ENCODE data around the gene ADARB2. TPM values are rescaled to one million over a fixed set of nuclear protein-coding genes. Genes with fewer than 3 reads are reported as not detected.

The ADARB2 gene
- total RNA-seq, 3 donors from 2014 or later (not counting 1 experiment from before 2014, with no cell fraction given) = 0.27 to 0.78 (median 0.40) TPM

DNA sequence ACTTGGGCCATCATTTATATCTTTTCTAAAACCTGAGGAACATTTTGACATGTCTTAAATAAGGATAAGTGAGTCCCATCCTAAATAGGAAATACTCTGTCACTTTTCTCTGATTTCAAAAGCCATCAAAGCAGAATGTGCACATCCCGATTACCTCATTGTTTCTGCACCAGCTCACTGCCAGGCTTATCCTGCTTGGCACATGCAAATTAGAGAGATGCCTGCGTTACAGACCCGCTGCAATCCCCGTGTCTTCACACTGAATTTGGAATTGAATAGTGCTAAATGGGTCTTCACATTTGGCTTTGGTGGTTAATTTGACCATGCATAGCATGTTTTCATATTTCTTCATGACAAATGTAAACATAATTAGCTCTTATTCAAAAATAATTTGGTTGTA, 401.7 kb downstream of the ADARB2 start:
- ATAC-seq = no peak
- H3K4me1 Mint-ChIP-seq = no peaks in the 10 kb centered on the region
- 42% methylated on average over 4 of the region's 4 CpGs for WGBS (ENCODE audit: insufficient coverage)

GRCh38 chr10:1333981-1334380, 403.3 kb downstream of the ADARB2 start:
- Histone ChIP-seq H3K27me3 (ENCODE audit: control insufficient read depth, insufficient read depth, low read length) (no peaks in the 10 kb centered on the region), H3K4me3 (ENCODE audit: low read length) (no peak overlapping the region), H3K36me3 (ENCODE audit: control insufficient read depth, insufficient read depth, low read length) (no peaks in the 10 kb centered on the region), H3K4me1 (ENCODE audit: control insufficient read depth, insufficient read depth, low read length) (no peaks in the 10 kb centered on the region), H3K27ac (ENCODE audit: low read length) (no peak overlapping the region), H3K9me3 (ENCODE audit: control insufficient read depth, insufficient read depth, low read length) (no peaks in the 10 kb centered on the region)
- Mint-ChIP-seq H3K4me1 (no peaks in the 10 kb centered on the region), H3K36me3 (no peaks in the 10 kb centered on the region), H3K27ac (no peak overlapping the region), H3K9me3 (no peaks in the 10 kb centered on the region), H3K4me3 (no peak overlapping the region), H3K27me3 (ENCODE audit: low read depth in 2 of 2) (peaks cover 7 to 32% of the 10 kb centered on the region in 2 donors)
- no peak for ATAC-seq
- TF ChIP-seq CTCF (IDR thresholded peaks at IDR 0.05) = no peak
- intact Hi-C loops (cut with micrococcal nuclease) = no loop called here
- no peak for DNase-seq
- 87% methylated on average over 15 of the region's 15 CpGs for WGBS (ENCODE audit: insufficient coverage)

More for the DNA sequence above, 401.7 kb downstream of the ADARB2 start:
- no peak for DNase-seq
- H3K27ac ChIP-seq (ENCODE audit: low read length) = no peak overlapping the region
- no peaks in the 10 kb centered on the region for H3K36me3 ChIP-seq (ENCODE audit: control insufficient read depth, insufficient read depth, low read length)
- no peaks in the 10 kb centered on the region for H3K4me1 ChIP-seq (ENCODE audit: control insufficient read depth, insufficient read depth, low read length)
- H3K27me3 ChIP-seq (ENCODE audit: control insufficient read depth, insufficient read depth, low read length) = no peaks in the 10 kb centered on the region
- no peak overlapping the region for H3K4me3 ChIP-seq (ENCODE audit: low read length)
- peaks cover 4 to 29% of the 10 kb centered on the region in 2 donors for H3K27me3 Mint-ChIP-seq (ENCODE audit: low read depth in 2 of 2)
- no peak for TF ChIP-seq CTCF (IDR thresholded peaks at IDR 0.05)
- H3K27ac Mint-ChIP-seq = no peak overlapping the region
- no peak overlapping the region for H3K4me3 Mint-ChIP-seq
- H3K36me3 Mint-ChIP-seq = no peaks in the 10 kb centered on the region
- no peaks in the 10 kb centered on the region for H3K9me3 ChIP-seq (ENCODE audit: control insufficient read depth, insufficient read depth, low read length)
- intact Hi-C loops (cut with micrococcal nuclease) = no loop called here
- no peaks in the 10 kb centered on the region for H3K9me3 Mint-ChIP-seq

- H3K27me3 Mint-ChIP-seq (ENCODE audit: low read depth in 2 of 2) = peaks cover 7 to 32% of the 10 kb centered on the region in 2 donors
- WGBS (ENCODE audit: insufficient coverage) = no CpG with 5 or more reads among the region's 1 CpG
- no peaks in the 10 kb centered on the region for H3K9me3 ChIP-seq (ENCODE audit: control insufficient read depth, insufficient read depth, low read length)
- H3K4me1 Mint-ChIP-seq = no peaks in the 10 kb centered on the region
- H3K27ac ChIP-seq (ENCODE audit: low read length) = no peak overlapping the region
- no peak overlapping the region for H3K4me3 Mint-ChIP-seq
- intact Hi-C loops (cut with micrococcal nuclease) = no loop called here
- H3K27me3 ChIP-seq (ENCODE audit: control insufficient read depth, insufficient read depth, low read length) = no peaks in the 10 kb centered on the region
- no peak for DNase-seq
- no peaks in the 10 kb centered on the region for H3K36me3 Mint-ChIP-seq
- no peak overlapping the region for H3K27ac Mint-ChIP-seq
- no peaks in the 10 kb centered on the region for H3K4me1 ChIP-seq (ENCODE audit: control insufficient read depth, insufficient read depth, low read length)
- H3K9me3 Mint-ChIP-seq = peaks cover 0 to 2% of the 10 kb centered on the region in 2 donors
- ATAC-seq = no peak
- H3K4me3 ChIP-seq (ENCODE audit: low read length) = no peak overlapping the region
- TF ChIP-seq CTCF (IDR thresholded peaks at IDR 0.05) = no peak
- no peaks in the 10 kb centered on the region for H3K36me3 ChIP-seq (ENCODE audit: control insufficient read depth, insufficient read depth, low read length)
Observed at GRCh38 chr10:1331560-1331959, 405.8 kb downstream of the ADARB2 start.

- 93% methylated on average over 9 of the region's 9 CpGs for WGBS (ENCODE audit: insufficient coverage)
- Histone ChIP-seq H3K27ac (ENCODE audit: low read length) (no peak overlapping the region), H3K36me3 (ENCODE audit: control insufficient read depth, insufficient read depth, low read length) (no peaks in the 10 kb centered on the region), H3K4me3 (ENCODE audit: low read length) (no peak overlapping the region), H3K4me1 (ENCODE audit: control insufficient read depth, insufficient read depth, low read length) (no peaks in the 10 kb centered on the region), H3K9me3 (ENCODE audit: control insufficient read depth, insufficient read depth, low read length) (no peaks in the 10 kb centered on the region), H3K27me3 (ENCODE audit: control insufficient read depth, insufficient read depth, low read length) (no peaks in the 10 kb centered on the region)
- Mint-ChIP-seq H3K4me1 (no peaks in the 10 kb centered on the region), H3K27ac (no peak overlapping the region), H3K27me3 (ENCODE audit: low read depth in 2 of 2) (peaks cover 10 to 48% of the 10 kb centered on the region in 2 donors), H3K4me3 (no peak overlapping the region), H3K9me3 (peaks cover 0 to 2% of the 10 kb centered on the region in 2 donors), H3K36me3 (no peaks in the 10 kb centered on the region)
- DNase-seq = no peak
- no peak for TF ChIP-seq CTCF (IDR thresholded peaks at IDR 0.05)
- ATAC-seq = no peak
- intact Hi-C loops (cut with micrococcal nuclease) = no loop called here
Observed at GRCh38 chr10:1329622-1330021, 407.7 kb downstream of the ADARB2 start.
